WTC11 (cell line): ENCODE data around the gene ATG14. TPM values are rescaled to one million over a fixed set of nuclear protein-coding genes. Genes with fewer than 3 reads are reported as not detected.

Source experiments
- ATAC-seq: fragments of 200-7000 bp; cut with Tn5 transposase; 2 replicates; pipeline ENCODE4 v1.10.0; 2021; ENCODE audit warnings: mild to moderate bottlenecking, moderate library complexity
- CTCF ChIA-PET: fragments of 300-600 bp; sonication (Branson Sonifier 250); formaldehyde crosslinking; loops from one replicate; lab custom pipeline; 2021; ENCODE audit warnings: antibody characterized with exemption; lab: Charles Lee
- POLR2A ChIA-PET: fragments of 350-600 bp; sonication (Branson Sonifier 250); formaldehyde crosslinking; loops from one replicate; lab custom pipeline; 2021; ENCODE audit warnings: antibody characterized with exemption; lab: Charles Lee
- DNase-seq: peaks from one replicate; pipeline ENCODE4 v3.0.0; 2021; ENCODE audit warnings: low spot score
- H3K27ac Mint-ChIP-seq: 2 replicates; pipeline ENCODE4 v1.8.0; 2021; ENCODE audit warnings: mixed read lengths
- H3K27me3 Mint-ChIP-seq: 2 replicates; pipeline ENCODE4 v1.8.0; 2021; ENCODE audit warnings: low read depth, mild to moderate bottlenecking, moderate library complexity, mixed read lengths
- H3K36me3 Mint-ChIP-seq: 2 replicates; pipeline ENCODE4 v1.8.0; 2021; ENCODE audit warnings: mixed read lengths
- H3K4me1 Mint-ChIP-seq: 2 replicates; pipeline ENCODE4 v1.8.0; 2022; ENCODE audit warnings: mixed read lengths
- H3K4me3 Mint-ChIP-seq: 2 replicates; pipeline ENCODE4 v1.8.0; 2021; ENCODE audit warnings: mild to moderate bottlenecking, moderate library complexity, mixed read lengths
- H3K9me3 Mint-ChIP-seq: 2 replicates; pipeline ENCODE4 v1.8.0; 2021; ENCODE audit warnings: mixed read lengths
- ATF1 ChIP-seq: sonication (generic); formaldehyde crosslinking; IDR thresholded peaks from 2 replicates; pipeline ENCODE4 v1.8.1; 2023; ENCODE audit warnings: mild to moderate bottlenecking, moderate library complexity, missing genetic modification reagents
- CREB1 ChIP-seq: sonication (generic); formaldehyde crosslinking; IDR thresholded peaks from 2 replicates; pipeline ENCODE4 v1.8.0; 2023; ENCODE audit warnings: mild to moderate bottlenecking, missing genetic modification reagents
- FOXJ3 ChIP-seq: sonication (generic); formaldehyde crosslinking; IDR thresholded peaks from 2 replicates; pipeline ENCODE4 v1.9.0; 2021; ENCODE audit warnings: missing genetic modification reagents, mild to moderate bottlenecking, borderline replicate concordance
- GRHL2 ChIP-seq: fragments of 250-450 bp; sonication (Bioruptor Pico); IDR thresholded peaks from 2 replicates; pipeline ENCODE4 v1.8.0; 2022; ENCODE audit warnings: mild to moderate bottlenecking, moderate library complexity; ENCODE audit not compliant: insufficient replicate concordance, severe bottlenecking
- GTF2I ChIP-seq: fragments of 250-450 bp; sonication (Bioruptor Pico); conservative IDR thresholded peaks from 2 replicates; pipeline ENCODE4 v1.4.0; 2021; ENCODE audit warnings: mild to moderate bottlenecking
- KAT7 ChIP-seq: sonication (generic); formaldehyde crosslinking; IDR thresholded peaks from 2 replicates; pipeline ENCODE4 v1.8.1; 2023; ENCODE audit warnings: missing genetic modification reagents, mild to moderate bottlenecking, borderline replicate concordance
- NFATC4 ChIP-seq: fragments of 250-450 bp; sonication (Bioruptor Pico); IDR thresholded peaks from 2 replicates; pipeline ENCODE4 v1.9.0; 2021; ENCODE audit warnings: mild to moderate bottlenecking
- NFE2L1 ChIP-seq: sonication (generic); formaldehyde crosslinking; IDR thresholded peaks from 2 replicates; pipeline ENCODE4 v1.8.1; 2023; ENCODE audit warnings: missing genetic modification reagents
- NR2C2 ChIP-seq: sonication (generic); formaldehyde crosslinking; IDR thresholded peaks from 2 replicates; pipeline ENCODE4 v1.8.0; 2022; ENCODE audit warnings: mild to moderate bottlenecking, missing genetic modification reagents
- RELA ChIP-seq: sonication (generic); formaldehyde crosslinking; IDR thresholded peaks from 2 replicates; pipeline ENCODE4 v1.8.1; 2022; ENCODE audit warnings: missing genetic modification reagents, mild to moderate bottlenecking, borderline replicate concordance
- SMAD3 ChIP-seq: sonication (generic); formaldehyde crosslinking; IDR thresholded peaks from 2 replicates; pipeline ENCODE4 v1.8.0; 2022; ENCODE audit warnings: missing genetic modification reagents, mild to moderate bottlenecking, borderline replicate concordance
- SOX15 ChIP-seq: fragments of 250-450 bp; sonication (Bioruptor Pico); IDR thresholded peaks from 2 replicates; pipeline ENCODE4 v1.9.0; 2021; ENCODE audit warnings: mild to moderate bottlenecking
- TEAD4 ChIP-seq: sonication (generic); formaldehyde crosslinking; IDR thresholded peaks from 2 replicates; pipeline ENCODE4 v1.8.0; 2022; ENCODE audit warnings: mild to moderate bottlenecking, missing genetic modification reagents
- ZNF121 ChIP-seq: sonication (generic); formaldehyde crosslinking; IDR thresholded peaks from 2 replicates; pipeline ENCODE4 v1.8.0; 2023; ENCODE audit warnings: missing genetic modification reagents
- ZNF232 ChIP-seq: sonication (generic); formaldehyde crosslinking; IDR thresholded peaks from 2 replicates; pipeline ENCODE4 v1.8.0; 2022; ENCODE audit warnings: mild to moderate bottlenecking, missing genetic modification reagents
- ZNF317 ChIP-seq: sonication (generic); formaldehyde crosslinking; IDR thresholded peaks from 2 replicates; pipeline ENCODE4 v1.8.1; 2023; ENCODE audit warnings: low read depth, mild to moderate bottlenecking, moderate library complexity, missing genetic modification reagents, borderline replicate concordance
- ZNF396 ChIP-seq: fragments of 250-450 bp; sonication (Bioruptor Pico); IDR thresholded peaks from 2 replicates; pipeline ENCODE4 v1.8.0; 2021; ENCODE audit warnings: mild to moderate bottlenecking, moderate library complexity, borderline replicate concordance
- ZNF671 ChIP-seq: fragments of 250-450 bp; sonication (Bioruptor Pico); IDR thresholded peaks from 2 replicates; pipeline ENCODE4 v1.8.0; 2021; ENCODE audit warnings: mild to moderate bottlenecking
- total RNA-seq: library from RNA; stranded (reverse); gene quantifications from 3 replicates; pipeline ENCODE4 v1.2.3, GENCODE V29; 2021
- TF ChIP-seq, protein P1 (sequence below): fragments of 250-450 bp; sonication (Bioruptor Pico); IDR thresholded peaks from 2 replicates; pipeline ENCODE4 v1.9.0; 2021; ENCODE audit warnings: mild to moderate bottlenecking
- TF ChIP-seq, protein P2 (sequence below): sonication (generic); formaldehyde crosslinking; IDR thresholded peaks from 2 replicates; pipeline ENCODE4 v1.8.1; 2022; ENCODE audit warnings: low read depth, mild to moderate bottlenecking, moderate library complexity, missing genetic modification reagents, borderline replicate concordance
- TF ChIP-seq, protein P3 (sequence below): sonication (generic); formaldehyde crosslinking; IDR thresholded peaks from 2 replicates; pipeline ENCODE4 v1.8.1; 2022; ENCODE audit warnings: mild to moderate bottlenecking, moderate library complexity, missing genetic modification reagents
- TF ChIP-seq, protein P4 (sequence below): sonication (generic); formaldehyde crosslinking; IDR thresholded peaks from 2 replicates; pipeline ENCODE4 v1.8.1; 2023; ENCODE audit warnings: mild to moderate bottlenecking, missing genetic modification reagents, moderate library complexity
- TF ChIP-seq, protein P5 (sequence below): sonication (generic); formaldehyde crosslinking; IDR thresholded peaks from 2 replicates; pipeline ENCODE4 v1.8.0; 2022; ENCODE audit warnings: missing genetic modification reagents
- TF ChIP-seq, protein P6 (sequence below): fragments of 250-450 bp; sonication (Bioruptor Pico); IDR thresholded peaks from 2 replicates; pipeline ENCODE4 v1.9.0; 2021; ENCODE audit warnings: mild to moderate bottlenecking, borderline replicate concordance
- TF ChIP-seq, protein P7 (sequence below): sonication (generic); formaldehyde crosslinking; IDR thresholded peaks from 2 replicates; pipeline ENCODE4 v1.8.0; 2022; ENCODE audit warnings: mild to moderate bottlenecking, missing genetic modification reagents

The ATG14 gene
- total RNA-seq, 1 experiment from 2014 or later = 10.4 TPM

DNA sequence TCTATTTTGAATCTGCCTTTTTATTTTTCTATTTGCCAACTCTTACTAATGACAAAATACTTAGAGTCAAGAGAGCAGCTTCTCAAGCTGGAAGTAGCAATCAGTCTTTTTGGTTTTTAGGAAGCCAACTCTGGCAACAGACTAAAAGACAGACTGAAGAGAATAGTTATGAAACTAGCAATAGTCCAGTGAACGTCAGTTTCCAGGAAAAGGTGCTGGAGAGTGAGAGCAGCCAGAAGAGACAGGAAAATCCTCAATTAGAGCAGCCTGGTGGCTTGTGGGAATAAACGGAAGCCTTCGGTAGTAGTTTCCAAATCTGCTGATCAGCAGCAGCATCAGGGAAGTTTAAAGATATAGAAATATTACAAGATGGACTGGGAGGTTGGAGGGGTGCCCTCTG is 27.1 kb downstream of the ATG14 start:
- DNase-seq (no peak), ATAC-seq (no peak)
- Mint-ChIP-seq H3K9me3 (no peaks in the 10 kb centered on the region), H3K27me3 (no peaks in the 10 kb centered on the region), H3K4me1 (no peaks in the 10 kb centered on the region), H3K27ac (no peak overlapping the region), H3K36me3 (peaks cover 29% of the 10 kb centered on the region), H3K4me3 (no peak overlapping the region)
- TF ChIP-seq GTF2I (CRISPR knock-in tag) (no peak), GRHL2 (CRISPR knock-in tag) (no peak), KAT7 (CRISPR knock-in tag) (no peak), NFE2L1 (CRISPR knock-in tag) (no peak), ZNF121 (CRISPR knock-in tag) (no peak), TEAD4 (CRISPR knock-in tag) (no peak), SMAD3 (no peak), CREB1 (no peak)
- TF ChIP-seq, protein P1, sequence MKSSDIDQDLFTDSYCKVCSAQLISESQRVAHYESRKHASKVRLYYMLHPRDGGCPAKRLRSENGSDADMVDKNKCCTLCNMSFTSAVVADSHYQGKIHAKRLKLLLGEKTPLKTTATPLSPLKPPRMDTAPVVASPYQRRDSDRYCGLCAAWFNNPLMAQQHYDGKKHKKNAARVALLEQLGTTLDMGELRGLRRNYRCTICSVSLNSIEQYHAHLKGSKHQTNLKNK = no peak
- TF ChIP-seq, protein P2, sequence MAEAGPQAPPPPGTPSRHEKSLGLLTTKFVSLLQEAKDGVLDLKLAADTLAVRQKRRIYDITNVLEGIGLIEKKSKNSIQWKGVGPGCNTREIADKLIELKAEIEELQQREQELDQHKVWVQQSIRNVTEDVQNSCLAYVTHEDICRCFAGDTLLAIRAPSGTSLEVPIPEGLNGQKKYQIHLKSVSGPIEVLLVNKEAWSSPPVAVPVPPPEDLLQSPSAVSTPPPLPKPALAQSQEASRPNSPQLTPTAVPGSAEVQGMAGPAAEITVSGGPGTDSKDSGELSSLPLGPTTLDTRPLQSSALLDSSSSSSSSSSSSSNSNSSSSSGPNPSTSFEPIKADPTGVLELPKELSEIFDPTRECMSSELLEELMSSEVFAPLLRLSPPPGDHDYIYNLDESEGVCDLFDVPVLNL (CRISPR knock-in tag) = no peak
- POLR2A ChIA-PET = no interaction called here
- CTCF ChIA-PET = no interaction called here

DNA sequence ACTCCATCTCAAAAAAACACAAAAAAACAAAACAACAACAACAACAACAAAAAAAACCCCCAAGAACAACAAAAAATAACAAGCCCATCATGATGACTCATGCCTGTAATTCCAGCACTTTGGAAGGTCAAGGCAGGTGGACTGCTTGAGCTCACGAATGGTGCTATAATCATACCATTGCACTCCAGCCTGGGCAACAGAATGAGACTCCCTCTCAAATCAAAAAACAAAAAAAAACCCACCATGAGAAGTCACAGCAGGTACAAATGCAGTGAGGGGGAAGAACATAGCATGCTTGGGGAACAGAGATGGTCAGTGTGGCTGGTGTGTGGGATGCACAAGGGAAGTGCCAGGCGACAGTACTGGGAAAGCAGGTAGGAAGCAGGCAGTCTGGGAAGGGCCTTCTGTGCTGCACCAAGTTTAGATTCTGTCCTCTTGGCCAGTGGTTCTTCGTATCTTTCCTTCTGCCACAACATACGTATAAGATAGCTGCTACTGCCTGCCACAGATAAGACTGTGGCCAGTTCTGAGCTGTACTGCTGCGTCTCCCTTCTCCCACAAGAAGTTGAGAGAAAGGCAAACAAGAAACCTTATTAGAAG is 28.0 kb downstream of the ATG14 start:
- ChIA-PET POLR2A (no interaction called here), CTCF (no interaction called here)
- Mint-ChIP-seq H3K4me1 (no peaks in the 10 kb centered on the region), H3K4me3 (no peak overlapping the region), H3K36me3 (peaks cover 23% of the 10 kb centered on the region), H3K27ac (no peak overlapping the region), H3K9me3 (no peaks in the 10 kb centered on the region), H3K27me3 (no peaks in the 10 kb centered on the region)
- ATAC-seq (no peak), DNase-seq (no peak)
- TF ChIP-seq, protein P3, sequence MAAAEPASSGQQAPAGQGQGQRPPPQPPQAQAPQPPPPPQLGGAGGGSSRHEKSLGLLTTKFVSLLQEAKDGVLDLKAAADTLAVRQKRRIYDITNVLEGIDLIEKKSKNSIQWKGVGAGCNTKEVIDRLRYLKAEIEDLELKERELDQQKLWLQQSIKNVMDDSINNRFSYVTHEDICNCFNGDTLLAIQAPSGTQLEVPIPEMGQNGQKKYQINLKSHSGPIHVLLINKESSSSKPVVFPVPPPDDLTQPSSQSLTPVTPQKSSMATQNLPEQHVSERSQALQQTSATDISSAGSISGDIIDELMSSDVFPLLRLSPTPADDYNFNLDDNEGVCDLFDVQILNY (CRISPR knock-in tag) = no peak
- TF ChIP-seq, protein P4, sequence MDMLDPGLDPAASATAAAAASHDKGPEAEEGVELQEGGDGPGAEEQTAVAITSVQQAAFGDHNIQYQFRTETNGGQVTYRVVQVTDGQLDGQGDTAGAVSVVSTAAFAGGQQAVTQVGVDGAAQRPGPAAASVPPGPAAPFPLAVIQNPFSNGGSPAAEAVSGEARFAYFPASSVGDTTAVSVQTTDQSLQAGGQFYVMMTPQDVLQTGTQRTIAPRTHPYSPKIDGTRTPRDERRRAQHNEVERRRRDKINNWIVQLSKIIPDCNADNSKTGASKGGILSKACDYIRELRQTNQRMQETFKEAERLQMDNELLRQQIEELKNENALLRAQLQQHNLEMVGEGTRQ (CRISPR knock-in tag) = no peak
- TF ChIP-seq ZNF232 (CRISPR knock-in tag) = no peak
- no peak for TF ChIP-seq NR2C2 (CRISPR knock-in tag)
- TF ChIP-seq, protein P5, sequence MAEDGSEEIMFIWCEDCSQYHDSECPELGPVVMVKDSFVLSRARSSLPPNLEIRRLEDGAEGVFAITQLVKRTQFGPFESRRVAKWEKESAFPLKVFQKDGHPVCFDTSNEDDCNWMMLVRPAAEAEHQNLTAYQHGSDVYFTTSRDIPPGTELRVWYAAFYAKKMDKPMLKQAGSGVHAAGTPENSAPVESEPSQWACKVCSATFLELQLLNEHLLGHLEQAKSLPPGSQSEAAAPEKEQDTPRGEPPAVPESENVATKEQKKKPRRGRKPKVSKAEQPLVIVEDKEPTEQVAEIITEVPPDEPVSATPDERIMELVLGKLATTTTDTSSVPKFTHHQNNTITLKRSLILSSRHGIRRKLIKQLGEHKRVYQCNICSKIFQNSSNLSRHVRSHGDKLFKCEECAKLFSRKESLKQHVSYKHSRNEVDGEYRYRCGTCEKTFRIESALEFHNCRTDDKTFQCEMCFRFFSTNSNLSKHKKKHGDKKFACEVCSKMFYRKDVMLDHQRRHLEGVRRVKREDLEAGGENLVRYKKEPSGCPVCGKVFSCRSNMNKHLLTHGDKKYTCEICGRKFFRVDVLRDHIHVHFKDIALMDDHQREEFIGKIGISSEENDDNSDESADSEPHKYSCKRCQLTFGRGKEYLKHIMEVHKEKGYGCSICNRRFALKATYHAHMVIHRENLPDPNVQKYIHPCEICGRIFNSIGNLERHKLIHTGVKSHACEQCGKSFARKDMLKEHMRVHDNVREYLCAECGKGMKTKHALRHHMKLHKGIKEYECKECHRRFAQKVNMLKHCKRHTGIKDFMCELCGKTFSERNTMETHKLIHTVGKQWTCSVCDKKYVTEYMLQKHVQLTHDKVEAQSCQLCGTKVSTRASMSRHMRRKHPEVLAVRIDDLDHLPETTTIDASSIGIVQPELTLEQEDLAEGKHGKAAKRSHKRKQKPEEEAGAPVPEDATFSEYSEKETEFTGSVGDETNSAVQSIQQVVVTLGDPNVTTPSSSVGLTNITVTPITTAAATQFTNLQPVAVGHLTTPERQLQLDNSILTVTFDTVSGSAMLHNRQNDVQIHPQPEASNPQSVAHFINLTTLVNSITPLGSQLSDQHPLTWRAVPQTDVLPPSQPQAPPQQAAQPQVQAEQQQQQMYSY = no peak
- no peak for TF ChIP-seq RELA
- TF ChIP-seq NFATC4 (CRISPR knock-in tag) = no peak
- TF ChIP-seq, protein P6, sequence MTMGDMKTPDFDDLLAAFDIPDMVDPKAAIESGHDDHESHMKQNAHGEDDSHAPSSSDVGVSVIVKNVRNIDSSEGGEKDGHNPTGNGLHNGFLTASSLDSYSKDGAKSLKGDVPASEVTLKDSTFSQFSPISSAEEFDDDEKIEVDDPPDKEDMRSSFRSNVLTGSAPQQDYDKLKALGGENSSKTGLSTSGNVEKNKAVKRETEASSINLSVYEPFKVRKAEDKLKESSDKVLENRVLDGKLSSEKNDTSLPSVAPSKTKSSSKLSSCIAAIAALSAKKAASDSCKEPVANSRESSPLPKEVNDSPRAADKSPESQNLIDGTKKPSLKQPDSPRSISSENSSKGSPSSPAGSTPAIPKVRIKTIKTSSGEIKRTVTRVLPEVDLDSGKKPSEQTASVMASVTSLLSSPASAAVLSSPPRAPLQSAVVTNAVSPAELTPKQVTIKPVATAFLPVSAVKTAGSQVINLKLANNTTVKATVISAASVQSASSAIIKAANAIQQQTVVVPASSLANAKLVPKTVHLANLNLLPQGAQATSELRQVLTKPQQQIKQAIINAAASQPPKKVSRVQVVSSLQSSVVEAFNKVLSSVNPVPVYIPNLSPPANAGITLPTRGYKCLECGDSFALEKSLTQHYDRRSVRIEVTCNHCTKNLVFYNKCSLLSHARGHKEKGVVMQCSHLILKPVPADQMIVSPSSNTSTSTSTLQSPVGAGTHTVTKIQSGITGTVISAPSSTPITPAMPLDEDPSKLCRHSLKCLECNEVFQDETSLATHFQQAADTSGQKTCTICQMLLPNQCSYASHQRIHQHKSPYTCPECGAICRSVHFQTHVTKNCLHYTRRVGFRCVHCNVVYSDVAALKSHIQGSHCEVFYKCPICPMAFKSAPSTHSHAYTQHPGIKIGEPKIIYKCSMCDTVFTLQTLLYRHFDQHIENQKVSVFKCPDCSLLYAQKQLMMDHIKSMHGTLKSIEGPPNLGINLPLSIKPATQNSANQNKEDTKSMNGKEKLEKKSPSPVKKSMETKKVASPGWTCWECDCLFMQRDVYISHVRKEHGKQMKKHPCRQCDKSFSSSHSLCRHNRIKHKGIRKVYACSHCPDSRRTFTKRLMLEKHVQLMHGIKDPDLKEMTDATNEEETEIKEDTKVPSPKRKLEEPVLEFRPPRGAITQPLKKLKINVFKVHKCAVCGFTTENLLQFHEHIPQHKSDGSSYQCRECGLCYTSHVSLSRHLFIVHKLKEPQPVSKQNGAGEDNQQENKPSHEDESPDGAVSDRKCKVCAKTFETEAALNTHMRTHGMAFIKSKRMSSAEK (CRISPR knock-in tag) = no peak
- no peak for TF ChIP-seq SOX15 (CRISPR knock-in tag)
- no peak for TF ChIP-seq ZNF317 (CRISPR knock-in tag)
- TF ChIP-seq, protein P7, sequence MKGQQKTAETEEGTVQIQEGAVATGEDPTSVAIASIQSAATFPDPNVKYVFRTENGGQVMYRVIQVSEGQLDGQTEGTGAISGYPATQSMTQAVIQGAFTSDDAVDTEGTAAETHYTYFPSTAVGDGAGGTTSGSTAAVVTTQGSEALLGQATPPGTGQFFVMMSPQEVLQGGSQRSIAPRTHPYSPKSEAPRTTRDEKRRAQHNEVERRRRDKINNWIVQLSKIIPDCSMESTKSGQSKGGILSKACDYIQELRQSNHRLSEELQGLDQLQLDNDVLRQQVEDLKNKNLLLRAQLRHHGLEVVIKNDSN (CRISPR knock-in tag) = no peak
- no peak for TF ChIP-seq ATF1 (CRISPR knock-in tag)
- TF ChIP-seq ZNF396 = no peak
- TF ChIP-seq ZNF671 = no peak
- TF ChIP-seq FOXJ3 (CRISPR knock-in tag) = no peak
